Liver (tissue), 9 donors: ENCODE measurements around the gene DOK3. TPM values are rescaled to one million over a fixed set of nuclear protein-coding genes. Genes with fewer than 3 reads are reported as not detected.

Experiments
- DNase-seq: peaks from one replicate; pipeline ENCODE4 v3.0.0-alpha.2; 2017; ENCODE audit warnings: low spot score
- H3K27ac ChIP-seq, 2 donors: one replicate each; pipeline ENCODE4 v1.7.0; 2013; ENCODE audit warnings: inconsistent platforms in 2 of 2, low read length in 2 of 2, control low read depth in 1 of 2, low read depth in 1 of 2, mild to moderate bottlenecking in 1 of 2
- H3K27me3 ChIP-seq, 4 donors: one replicate each; pipeline versions ENCODE4 v1.6.1 to v1.7.0; 2013; ENCODE audit warnings: low read length in 3 of 4, inconsistent platforms in 1 of 4, mild to moderate bottlenecking in 1 of 4, moderate library complexity in 1 of 4; ENCODE audit not compliant: control insufficient read depth in 4 of 4, insufficient read depth in 4 of 4
- H3K36me3 ChIP-seq, 4 donors: one replicate each; pipeline versions ENCODE4 v1.6.1 to v1.7.0; 2013; ENCODE audit warnings: low read length in 3 of 4, mild to moderate bottlenecking in 3 of 4, low read depth in 1 of 4, moderate library complexity in 1 of 4; ENCODE audit not compliant: control insufficient read depth in 4 of 4, insufficient read depth in 3 of 4
- H3K4me1 ChIP-seq, 4 donors: one replicate each; pipeline versions ENCODE4 v1.6.1 to v1.7.0; 2013; ENCODE audit warnings: low read length in 3 of 4, mild to moderate bottlenecking in 3 of 4, moderate library complexity in 1 of 4; ENCODE audit not compliant: control insufficient read depth in 4 of 4, insufficient read depth in 4 of 4
- H3K4me3 ChIP-seq, 3 donors: one replicate each; pipeline versions ENCODE4 v1.6.1 to v1.7.0; 2013; ENCODE audit warnings: low read length in 3 of 3, control low read depth in 1 of 3, low read depth in 1 of 3, mild to moderate bottlenecking in 1 of 3
- H3K9ac ChIP-seq, 2 donors: one replicate each; pipeline ENCODE4 v1.7.0; 2013; ENCODE audit warnings: low read length in 2 of 2, mild to moderate bottlenecking in 2 of 2, moderate library complexity in 2 of 2, control low read depth in 1 of 2, low read depth in 1 of 2
- H3K9me3 ChIP-seq, 4 donors: one replicate each; pipeline versions ENCODE4 v1.6.1 to v1.7.0; 2013; ENCODE audit warnings: low read length in 3 of 4; ENCODE audit not compliant: control insufficient read depth in 4 of 4
- EGR1 ChIP-seq, 2 donors: IDR thresholded peaks; 2 replicates each; pipeline ENCODE4 v1.6.1; 2016 to 2018; ENCODE audit warnings: antibody characterized with exemption in 2 of 2, low read depth in 2 of 2
- FOXA1 ChIP-seq: IDR thresholded peaks from 2 replicates; pipeline ENCODE4 v1.6.1; 2016; ENCODE audit warnings: antibody characterized with exemption
- HNF4A ChIP-seq, 2 donors: conservative IDR thresholded peaks; 2 replicates each; pipeline ENCODE4 v1.6.1; 2016; ENCODE audit warnings: antibody characterized with exemption in 2 of 2, mild to moderate bottlenecking in 2 of 2
- JUND ChIP-seq, 2 donors: IDR thresholded peaks; 2 replicates each; pipeline ENCODE4 v1.6.1; 2016; ENCODE audit warnings: antibody characterized with exemption in 2 of 2
- NR2F2 ChIP-seq: IDR thresholded peaks from 2 replicates; pipeline ENCODE4 v1.6.1; 2016; ENCODE audit warnings: antibody characterized with exemption
- RAD21 ChIP-seq, 2 donors: IDR thresholded peaks; 2 replicates each; pipeline ENCODE4 v1.6.1; 2016; ENCODE audit warnings: antibody characterized with exemption in 2 of 2, mild to moderate bottlenecking in 2 of 2
- YY1 ChIP-seq: IDR thresholded peaks from 2 replicates; pipeline ENCODE4 v1.6.1; 2016; ENCODE audit warnings: antibody characterized with exemption, mild to moderate bottlenecking
- WGBS: extraction: QIAGEN DNeasy Blood & Tissue Kit; methylation state at CpG from one replicate; pipeline ENCODE4 v1.1.7; 2013; 5-methylcytosine and 5-hydroxymethylcytosine counted together
- polyA plus RNA-seq, 2 donors: library from polyadenylated mRNA; stranded (reverse) in 1 of 2; unstranded in 1 of 2; fragments of 200-250 nt in 1 of 2; fragments of >200 nt in 1 of 2; fragmentation: Nextera tagmentation in 1 of 2; extraction: Ambion mirVana in 1 of 2; gene quantifications; one replicate each; pipeline versions ENCODE4 v1.2.1 to v1.2.3, GENCODE V29; 2013 to 2015
- total RNA-seq, 2 donors: library from RNA; depleted of rRNA; stranded (reverse); fragments of >200 nt; gene quantifications; one replicate each; pipeline ENCODE4 v1.2.3, GENCODE V29; 2014
- TF ChIP-seq, protein P1 (sequence below): IDR thresholded peaks from 2 replicates; pipeline ENCODE4 v1.6.1; 2016; ENCODE audit warnings: antibody characterized with exemption
- TF ChIP-seq, protein P2 (sequence below): fragments of 150-350 bp; IDR thresholded peaks from 2 replicates; pipeline ENCODE4 v1.5.1; 2017; ENCODE audit warnings: improper control_type of control experiment, low read depth, low read length; ENCODE audit not compliant: missing input control
- TF ChIP-seq, protein P3 (sequence below): IDR thresholded peaks from 2 replicates; pipeline ENCODE4 v1.6.1; 2016; ENCODE audit warnings: antibody characterized with exemption
- TF ChIP-seq, protein P4 (sequence below): IDR thresholded peaks from 2 replicates; pipeline ENCODE4 v1.6.1; 2016; ENCODE audit warnings: antibody characterized with exemption
- donor health status: healthy.
- donor health status: healthy.
- donor health status: healthy.
- donor health status: healthy.
- donor health status: healthy.

Gene DOK3
- total and polyA plus RNA-seq, 4 donors, result 1.7 to 19.2 (median 6.6) TPM

DNA sequence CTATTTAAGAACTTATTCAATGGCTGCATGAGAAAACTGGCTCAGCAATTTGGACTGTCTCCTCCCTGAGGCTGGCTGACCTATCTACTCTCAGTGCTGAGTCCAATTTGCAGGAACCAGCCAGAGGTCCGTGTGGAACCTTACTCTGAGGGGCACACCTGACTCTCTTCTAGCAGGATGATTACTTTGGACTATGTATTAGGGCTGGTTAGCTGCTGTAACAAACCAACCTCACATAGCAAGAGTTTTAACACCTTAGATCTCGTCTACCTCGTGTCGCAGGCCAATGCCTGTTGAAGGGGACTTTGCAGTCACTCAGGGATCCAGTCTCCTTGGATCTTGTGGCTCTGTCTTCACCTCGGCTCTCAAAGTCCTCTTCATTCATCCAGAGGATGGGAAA is 48.2 kb upstream of the DOK3 start:
- TF ChIP-seq EGR1 (IDR thresholded peaks at IDR 0.05; ENCODE audit: low read depth in 2 of 2) (no peak), YY1 (no peak), RAD21 (IDR thresholded peaks at IDR 0.05) (no peak), FOXA1 (no peak), JUND (IDR thresholded peaks at IDR 0.05) (no peak)
- TF ChIP-seq, protein P1, sequence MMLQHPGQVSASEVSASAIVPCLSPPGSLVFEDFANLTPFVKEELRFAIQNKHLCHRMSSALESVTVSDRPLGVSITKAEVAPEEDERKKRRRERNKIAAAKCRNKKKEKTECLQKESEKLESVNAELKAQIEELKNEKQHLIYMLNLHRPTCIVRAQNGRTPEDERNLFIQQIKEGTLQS, result no peak
- TF ChIP-seq, protein P2, sequence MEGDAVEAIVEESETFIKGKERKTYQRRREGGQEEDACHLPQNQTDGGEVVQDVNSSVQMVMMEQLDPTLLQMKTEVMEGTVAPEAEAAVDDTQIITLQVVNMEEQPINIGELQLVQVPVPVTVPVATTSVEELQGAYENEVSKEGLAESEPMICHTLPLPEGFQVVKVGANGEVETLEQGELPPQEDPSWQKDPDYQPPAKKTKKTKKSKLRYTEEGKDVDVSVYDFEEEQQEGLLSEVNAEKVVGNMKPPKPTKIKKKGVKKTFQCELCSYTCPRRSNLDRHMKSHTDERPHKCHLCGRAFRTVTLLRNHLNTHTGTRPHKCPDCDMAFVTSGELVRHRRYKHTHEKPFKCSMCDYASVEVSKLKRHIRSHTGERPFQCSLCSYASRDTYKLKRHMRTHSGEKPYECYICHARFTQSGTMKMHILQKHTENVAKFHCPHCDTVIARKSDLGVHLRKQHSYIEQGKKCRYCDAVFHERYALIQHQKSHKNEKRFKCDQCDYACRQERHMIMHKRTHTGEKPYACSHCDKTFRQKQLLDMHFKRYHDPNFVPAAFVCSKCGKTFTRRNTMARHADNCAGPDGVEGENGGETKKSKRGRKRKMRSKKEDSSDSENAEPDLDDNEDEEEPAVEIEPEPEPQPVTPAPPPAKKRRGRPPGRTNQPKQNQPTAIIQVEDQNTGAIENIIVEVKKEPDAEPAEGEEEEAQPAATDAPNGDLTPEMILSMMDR, result no peak
- TF ChIP-seq, protein P3, sequence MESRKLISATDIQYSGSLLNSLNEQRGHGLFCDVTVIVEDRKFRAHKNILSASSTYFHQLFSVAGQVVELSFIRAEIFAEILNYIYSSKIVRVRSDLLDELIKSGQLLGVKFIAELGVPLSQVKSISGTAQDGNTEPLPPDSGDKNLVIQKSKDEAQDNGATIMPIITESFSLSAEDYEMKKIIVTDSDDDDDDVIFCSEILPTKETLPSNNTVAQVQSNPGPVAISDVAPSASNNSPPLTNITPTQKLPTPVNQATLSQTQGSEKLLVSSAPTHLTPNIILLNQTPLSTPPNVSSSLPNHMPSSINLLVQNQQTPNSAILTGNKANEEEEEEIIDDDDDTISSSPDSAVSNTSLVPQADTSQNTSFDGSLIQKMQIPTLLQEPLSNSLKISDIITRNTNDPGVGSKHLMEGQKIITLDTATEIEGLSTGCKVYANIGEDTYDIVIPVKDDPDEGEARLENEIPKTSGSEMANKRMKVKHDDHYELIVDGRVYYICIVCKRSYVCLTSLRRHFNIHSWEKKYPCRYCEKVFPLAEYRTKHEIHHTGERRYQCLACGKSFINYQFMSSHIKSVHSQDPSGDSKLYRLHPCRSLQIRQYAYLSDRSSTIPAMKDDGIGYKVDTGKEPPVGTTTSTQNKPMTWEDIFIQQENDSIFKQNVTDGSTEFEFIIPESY, result no peak

DNA sequence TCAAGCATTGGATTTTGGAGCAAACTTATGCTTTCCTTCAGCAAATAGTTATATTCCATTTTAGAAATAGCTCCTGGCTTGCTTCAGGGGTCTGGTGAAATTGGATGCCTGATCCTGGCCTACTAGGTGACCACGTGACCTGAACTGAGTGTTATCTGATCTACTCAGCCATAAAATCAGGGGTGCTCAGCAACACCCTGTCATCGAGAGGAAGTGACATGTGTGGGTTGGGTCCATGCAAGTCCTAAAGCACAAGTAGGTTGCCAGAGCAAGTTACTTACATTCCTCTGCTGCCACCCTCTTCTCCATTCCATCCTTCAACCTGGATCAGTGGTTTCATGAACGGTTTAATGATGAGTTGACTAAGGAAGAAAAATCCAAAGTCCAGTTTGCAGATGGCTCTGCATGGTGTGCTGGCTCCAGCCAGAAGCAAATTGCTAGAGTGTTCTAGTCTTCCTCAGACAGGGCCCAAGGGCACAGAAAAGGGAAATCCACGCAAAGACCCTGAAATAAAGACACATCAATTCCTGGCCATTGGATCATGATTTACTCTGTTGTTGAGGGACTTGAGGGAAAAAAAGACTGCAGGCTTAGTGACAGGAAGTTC is 47.5 kb upstream of the DOK3 start:
- TF ChIP-seq HNF4A (conservative IDR thresholded peaks at IDR 0.05), result peak in 1 of 2 donors; percentile 18
- TF ChIP-seq EGR1 (IDR thresholded peaks at IDR 0.05; ENCODE audit: low read depth in 2 of 2), result no peak
- TF ChIP-seq RAD21 (IDR thresholded peaks at IDR 0.05), result no peak
- 63% methylated on average over 4 of the region's 4 CpGs for WGBS
- H3K9me3 ChIP-seq, result no peaks in the 10 kb centered on the region
- no peaks in the 10 kb centered on the region for H3K27me3 ChIP-seq
- no peak overlapping the region for H3K9ac ChIP-seq
- H3K36me3 ChIP-seq, result no peaks in the 10 kb centered on the region
- peaks cover 9 to 20% (median 18%) of the 10 kb centered on the region in 4 donors for H3K4me1 ChIP-seq
- no peak overlapping the region for H3K27ac ChIP-seq
- no peak overlapping the region for H3K4me3 ChIP-seq
- no peak for DNase-seq

More for the DNA sequence above, 48.2 kb upstream of the DOK3 start:
- Histone ChIP-seq H3K9ac (no peak overlapping the region), H3K36me3 (no peaks in the 10 kb centered on the region), H3K27me3 (no peaks in the 10 kb centered on the region), H3K9me3 (no peaks in the 10 kb centered on the region), H3K4me3 (no peak overlapping the region), H3K27ac (no peak overlapping the region), H3K4me1 (peaks cover 6 to 14% (median 12%) of the 10 kb centered on the region in 4 donors)
- DNase-seq, result no peak
- WGBS, result 87% methylated on average over 5 of the region's 5 CpGs

DNA sequence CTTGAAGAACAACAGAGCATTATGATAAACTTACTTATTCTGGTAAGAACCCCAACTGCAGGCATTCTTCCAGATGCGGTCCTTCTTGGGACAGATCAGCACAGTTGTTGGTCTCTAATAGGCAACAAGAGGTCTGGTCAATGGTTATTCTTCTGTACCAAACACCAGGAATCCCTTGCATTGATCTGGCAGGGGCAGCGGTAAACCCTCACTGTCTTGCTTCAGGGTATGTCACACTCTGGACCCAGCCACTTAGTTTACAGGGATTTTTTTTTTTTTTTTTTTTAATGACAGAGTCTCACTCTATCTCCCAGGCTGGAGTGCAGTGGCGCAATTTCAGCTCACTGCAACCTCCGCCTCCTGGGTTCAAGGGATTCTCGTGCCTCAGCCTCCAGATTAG is 46.0 kb upstream of the DOK3 start:
- Histone ChIP-seq H3K36me3 (peaks cover 0 to 4% (median under 1%) of the 10 kb centered on the region in 4 donors), H3K9me3 (no peaks in the 10 kb centered on the region), H3K4me3 (no peak overlapping the region), H3K4me1 (peaks cover 9 to 21% (median 18%) of the 10 kb centered on the region in 4 donors), H3K9ac (no peak overlapping the region), H3K27me3 (no peaks in the 10 kb centered on the region), H3K27ac (no peak overlapping the region)
- DNase-seq, result no peak
- WGBS, result 96% methylated on average over 5 of the region's 5 CpGs
- TF ChIP-seq NR2F2 (no peak), HNF4A (conservative IDR thresholded peaks at IDR 0.05) (no peak), RAD21 (IDR thresholded peaks at IDR 0.05) (no peak), YY1 (no peak)
- TF ChIP-seq, protein P4, sequence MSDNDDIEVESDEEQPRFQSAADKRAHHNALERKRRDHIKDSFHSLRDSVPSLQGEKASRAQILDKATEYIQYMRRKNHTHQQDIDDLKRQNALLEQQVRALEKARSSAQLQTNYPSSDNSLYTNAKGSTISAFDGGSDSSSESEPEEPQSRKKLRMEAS, result no peak
